ENCODE results near the gene IDH1.

The IDH1 gene

DNA sequence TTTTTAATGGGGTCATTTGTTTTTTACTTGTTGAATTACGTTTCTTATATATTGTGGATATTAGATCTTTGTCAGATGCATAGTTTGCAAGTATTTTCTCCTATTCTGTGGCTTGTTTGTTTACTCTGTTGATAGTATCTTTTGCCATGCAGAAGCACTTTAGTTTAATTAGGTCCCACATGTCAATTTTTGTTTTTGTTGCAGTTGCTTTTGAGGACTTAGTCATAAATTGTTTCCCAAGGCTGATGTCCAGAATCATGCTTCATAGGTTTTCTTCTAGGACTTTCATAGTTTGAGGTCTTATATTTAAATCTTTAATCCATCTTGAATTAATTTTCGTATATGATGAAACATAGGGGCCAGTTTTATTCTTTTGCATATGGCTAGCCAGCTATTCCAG lies 24.4 kb upstream of the IDH1 start:
- TF ChIP-seq FOXP2 (optimal IDR thresholded peaks at IDR 0.05; ENCODE audit: borderline replicate concordance, extremely low read depth, extremely low read length, insufficient read depth) (no peak), TAF1 (IDR thresholded peaks at IDR 0.05; ENCODE audit: borderline replicate concordance, insufficient read depth, low read length) (no peak)

DNA sequence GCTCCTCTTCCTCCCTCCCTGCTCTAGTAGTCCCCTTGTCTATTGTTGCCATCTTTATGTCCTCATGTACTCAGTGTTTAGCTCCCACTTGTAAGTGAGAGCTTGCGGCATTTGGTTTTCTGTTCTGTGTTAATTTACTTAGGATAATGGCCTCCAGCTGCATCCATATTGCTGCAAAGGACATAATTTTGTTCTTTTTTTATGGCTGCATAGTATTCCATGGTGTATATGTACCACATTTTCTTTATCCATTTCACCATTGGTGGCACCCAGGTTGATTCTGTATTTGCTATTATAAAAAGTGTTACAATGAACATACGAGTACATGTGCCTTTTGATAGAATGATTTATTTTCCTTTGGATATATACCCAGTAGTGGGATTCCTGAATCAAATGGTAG lies 23.7 kb upstream of the IDH1 start:
- TF ChIP-seq TAF1 (IDR thresholded peaks at IDR 0.05; ENCODE audit: borderline replicate concordance, insufficient read depth, low read length) (no peak), POLR2AphosphoS5 (IDR thresholded peaks at IDR 0.05; ENCODE audit: low read depth, low read length) (no peak), SIN3A (IDR thresholded peaks at IDR 0.05; ENCODE audit: borderline replicate concordance, insufficient read depth, low read length) (no peak), FOXP2 (optimal IDR thresholded peaks at IDR 0.05; ENCODE audit: borderline replicate concordance, extremely low read depth, extremely low read length, insufficient read depth) (no peak)
- TF ChIP-seq, protein P1, sequence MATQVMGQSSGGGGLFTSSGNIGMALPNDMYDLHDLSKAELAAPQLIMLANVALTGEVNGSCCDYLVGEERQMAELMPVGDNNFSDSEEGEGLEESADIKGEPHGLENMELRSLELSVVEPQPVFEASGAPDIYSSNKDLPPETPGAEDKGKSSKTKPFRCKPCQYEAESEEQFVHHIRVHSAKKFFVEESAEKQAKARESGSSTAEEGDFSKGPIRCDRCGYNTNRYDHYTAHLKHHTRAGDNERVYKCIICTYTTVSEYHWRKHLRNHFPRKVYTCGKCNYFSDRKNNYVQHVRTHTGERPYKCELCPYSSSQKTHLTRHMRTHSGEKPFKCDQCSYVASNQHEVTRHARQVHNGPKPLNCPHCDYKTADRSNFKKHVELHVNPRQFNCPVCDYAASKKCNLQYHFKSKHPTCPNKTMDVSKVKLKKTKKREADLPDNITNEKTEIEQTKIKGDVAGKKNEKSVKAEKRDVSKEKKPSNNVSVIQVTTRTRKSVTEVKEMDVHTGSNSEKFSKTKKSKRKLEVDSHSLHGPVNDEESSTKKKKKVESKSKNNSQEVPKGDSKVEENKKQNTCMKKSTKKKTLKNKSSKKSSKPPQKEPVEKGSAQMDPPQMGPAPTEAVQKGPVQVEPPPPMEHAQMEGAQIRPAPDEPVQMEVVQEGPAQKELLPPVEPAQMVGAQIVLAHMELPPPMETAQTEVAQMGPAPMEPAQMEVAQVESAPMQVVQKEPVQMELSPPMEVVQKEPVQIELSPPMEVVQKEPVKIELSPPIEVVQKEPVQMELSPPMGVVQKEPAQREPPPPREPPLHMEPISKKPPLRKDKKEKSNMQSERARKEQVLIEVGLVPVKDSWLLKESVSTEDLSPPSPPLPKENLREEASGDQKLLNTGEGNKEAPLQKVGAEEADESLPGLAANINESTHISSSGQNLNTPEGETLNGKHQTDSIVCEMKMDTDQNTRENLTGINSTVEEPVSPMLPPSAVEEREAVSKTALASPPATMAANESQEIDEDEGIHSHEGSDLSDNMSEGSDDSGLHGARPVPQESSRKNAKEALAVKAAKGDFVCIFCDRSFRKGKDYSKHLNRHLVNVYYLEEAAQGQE (IDR thresholded peaks at IDR 0.05; ENCODE audit: insufficient read depth in 1 of 2, low read depth in 2 of 2, low read length in 2 of 2) = no peak

DNA sequence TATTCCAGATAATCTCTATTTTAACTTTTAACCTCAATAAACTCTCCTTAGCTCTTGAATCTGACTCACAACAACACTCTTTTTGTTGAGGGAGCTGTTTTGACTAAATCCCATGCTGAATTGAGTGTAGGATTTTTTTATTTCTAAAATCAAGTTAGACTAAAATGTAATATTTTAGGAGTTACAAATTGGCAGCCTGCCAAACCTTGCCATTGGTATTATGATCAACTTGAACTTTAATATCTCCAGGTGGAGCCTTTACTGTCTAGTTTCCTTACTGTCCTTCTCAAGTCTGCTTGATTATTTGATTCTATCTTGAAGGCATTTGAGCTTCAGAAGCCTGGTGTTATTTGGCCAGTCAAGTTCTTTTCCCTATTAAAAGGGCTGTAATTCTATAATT lies 19.9 kb upstream of the IDH1 start:
- TF ChIP-seq SIN3A (IDR thresholded peaks at IDR 0.05; ENCODE audit: borderline replicate concordance, insufficient read depth, low read length) = no peak
- TF ChIP-seq, protein P1 (IDR thresholded peaks at IDR 0.05; ENCODE audit: insufficient read depth in 1 of 2, low read depth in 2 of 2, low read length in 2 of 2) = no peak
- no peak for TF ChIP-seq FOXP2 (optimal IDR thresholded peaks at IDR 0.05; ENCODE audit: borderline replicate concordance, extremely low read depth, extremely low read length, insufficient read depth)
- no peak for TF ChIP-seq POLR2AphosphoS5 (IDR thresholded peaks at IDR 0.05; ENCODE audit: low read depth, low read length)
- TF ChIP-seq TAF1 (IDR thresholded peaks at IDR 0.05; ENCODE audit: borderline replicate concordance, insufficient read depth, low read length) = no peak

DNA sequence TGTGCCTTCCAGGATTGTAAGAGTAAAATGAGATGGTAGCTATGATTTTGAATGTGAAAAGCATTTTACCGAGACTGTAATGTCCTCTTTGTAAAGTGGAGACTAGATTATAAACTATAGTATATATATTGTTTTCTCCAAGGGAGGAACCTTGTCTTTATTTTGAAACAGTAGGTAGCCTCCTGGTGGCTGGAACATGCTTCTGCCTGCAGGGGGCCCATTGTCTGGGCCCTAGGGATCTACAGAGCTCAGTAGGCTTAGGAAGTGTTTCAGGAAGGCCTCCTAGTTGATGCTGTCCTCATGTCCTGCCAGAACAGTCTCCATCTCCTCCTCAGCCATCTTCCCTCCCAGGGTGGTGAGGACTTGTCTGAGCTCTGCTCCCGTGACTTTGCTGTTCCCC lies 14.2 kb upstream of the IDH1 start:
- TF ChIP-seq POLR2AphosphoS5 (IDR thresholded peaks at IDR 0.05; ENCODE audit: low read depth, low read length) = no peak
- TF ChIP-seq, protein P1 (IDR thresholded peaks at IDR 0.05; ENCODE audit: insufficient read depth in 1 of 2, low read depth in 2 of 2, low read length in 2 of 2) = no peak
- no peak for TF ChIP-seq TAF1 (IDR thresholded peaks at IDR 0.05; ENCODE audit: borderline replicate concordance, insufficient read depth, low read length)
- no peak for TF ChIP-seq SIN3A (IDR thresholded peaks at IDR 0.05; ENCODE audit: borderline replicate concordance, insufficient read depth, low read length)
- no peak for TF ChIP-seq FOXP2 (optimal IDR thresholded peaks at IDR 0.05; ENCODE audit: borderline replicate concordance, extremely low read depth, extremely low read length, insufficient read depth)

DNA sequence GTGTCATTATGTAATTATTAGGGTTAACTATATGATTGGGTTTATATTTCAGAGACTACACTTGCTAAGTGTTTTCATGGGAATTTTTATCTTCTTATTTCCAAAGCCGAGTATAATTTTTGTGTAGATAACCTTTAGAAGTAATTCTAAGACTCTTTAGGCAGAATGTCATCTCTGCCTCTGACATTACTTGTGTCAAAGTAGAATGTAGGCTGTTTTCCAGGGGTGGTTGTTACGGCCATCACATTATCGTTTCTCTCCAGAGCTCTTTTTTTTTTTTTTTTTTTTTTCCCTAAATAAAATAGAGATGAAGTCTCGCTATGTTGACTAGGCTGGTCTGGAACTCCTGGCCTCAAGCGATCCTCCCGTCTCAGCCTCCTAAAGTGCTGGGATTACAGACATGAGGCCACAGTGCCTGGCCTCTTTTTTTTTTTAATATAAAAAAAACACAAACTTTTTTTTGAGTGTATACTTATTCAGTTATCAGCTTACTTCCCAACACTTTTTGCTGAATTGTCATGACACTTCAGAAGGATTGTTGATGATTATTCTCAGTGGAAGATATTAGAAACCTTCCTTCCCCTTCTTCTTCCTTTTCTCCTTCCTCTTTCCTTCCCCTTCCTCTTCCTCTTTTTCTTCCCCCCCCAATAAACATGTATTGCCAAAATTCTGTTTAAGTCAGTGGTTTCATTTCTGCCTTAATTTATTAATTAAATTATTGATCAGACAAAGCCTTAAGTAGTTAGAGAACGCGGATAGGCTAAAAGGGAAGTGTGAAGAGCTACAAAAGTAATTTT lies 13.5 kb upstream of the IDH1 start:
- TF ChIP-seq TAF1 (IDR thresholded peaks at IDR 0.05; ENCODE audit: borderline replicate concordance, insufficient read depth, low read length) (no peak), SIN3A (IDR thresholded peaks at IDR 0.05; ENCODE audit: borderline replicate concordance, insufficient read depth, low read length) (no peak), FOXP2 (optimal IDR thresholded peaks at IDR 0.05; ENCODE audit: borderline replicate concordance, extremely low read depth, extremely low read length, insufficient read depth) (no peak)

DNA sequence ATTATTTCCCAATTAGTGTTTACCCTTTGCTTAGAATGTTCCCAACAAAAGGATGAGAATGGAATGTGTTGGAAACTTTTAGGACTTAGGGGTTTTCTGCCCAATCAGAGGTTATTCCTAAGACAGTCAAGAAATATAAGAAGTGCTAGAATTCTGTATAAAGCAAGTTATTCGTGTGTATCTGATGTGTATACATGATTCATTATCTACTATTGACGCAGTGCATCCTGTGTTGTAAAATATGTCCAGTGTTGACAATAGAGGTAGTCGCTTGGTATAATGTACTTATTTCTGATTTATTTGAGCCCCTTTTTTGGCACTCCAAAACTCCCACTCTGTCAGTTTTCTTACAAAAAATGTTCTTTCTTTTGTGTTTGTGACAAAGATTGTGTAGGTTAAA lies 12.1 kb upstream of the IDH1 start:
- TF ChIP-seq FOXP2 (optimal IDR thresholded peaks at IDR 0.05; ENCODE audit: borderline replicate concordance, extremely low read depth, extremely low read length, insufficient read depth) (no peak), POLR2AphosphoS5 (IDR thresholded peaks at IDR 0.05; ENCODE audit: low read depth, low read length) (no peak), TAF1 (IDR thresholded peaks at IDR 0.05; ENCODE audit: borderline replicate concordance, insufficient read depth, low read length) (no peak), SIN3A (IDR thresholded peaks at IDR 0.05; ENCODE audit: borderline replicate concordance, insufficient read depth, low read length) (no peak)
- TF ChIP-seq, protein P1 (IDR thresholded peaks at IDR 0.05; ENCODE audit: insufficient read depth in 1 of 2, low read depth in 2 of 2, low read length in 2 of 2) = no peak
